BE2C (cell line): ENCODE measurements around the gene SERBP1.
"Not testable (repeated sequence)": the region's sequence is repeated elsewhere in the genome, so short reads cannot be mapped to it uniquely, and the experiment has no call there.

Experiments
- DNase-seq: peaks from one replicate; pipeline ENCODE4 v3.0.0-alpha.2; 2020
- H3K27me3 ChIP-seq: fragments of 250-450 bp; sonication (Bioruptor Pico); 2 replicates; pipeline ENCODE4 v1.5.1; 2020; ENCODE audit warnings: mild to moderate bottlenecking
- H3K36me3 ChIP-seq: fragments of 250-450 bp; sonication (Bioruptor Pico); 2 replicates; pipeline ENCODE4 v1.5.1; 2020; ENCODE audit warnings: mild to moderate bottlenecking
- H3K4me1 ChIP-seq: fragments of 250-450 bp; sonication (Bioruptor Pico); 2 replicates; pipeline ENCODE4 v1.5.1; 2020
- H3K4me3 ChIP-seq: 2 replicates; pipeline ENCODE4 v1.5.1; 2011; ENCODE audit warnings: low read depth, low read length
- H3K9me3 ChIP-seq: fragments of 250-450 bp; sonication (Bioruptor Pico); 2 replicates; pipeline ENCODE4 v1.5.1; 2020
- TF ChIP-seq, protein P1 (sequence below): IDR thresholded peaks from 2 replicates; pipeline ENCODE4 v1.5.1; 2012; ENCODE audit warnings: mild to moderate bottlenecking, low read depth, low read length

The SERBP1 gene

DNA sequence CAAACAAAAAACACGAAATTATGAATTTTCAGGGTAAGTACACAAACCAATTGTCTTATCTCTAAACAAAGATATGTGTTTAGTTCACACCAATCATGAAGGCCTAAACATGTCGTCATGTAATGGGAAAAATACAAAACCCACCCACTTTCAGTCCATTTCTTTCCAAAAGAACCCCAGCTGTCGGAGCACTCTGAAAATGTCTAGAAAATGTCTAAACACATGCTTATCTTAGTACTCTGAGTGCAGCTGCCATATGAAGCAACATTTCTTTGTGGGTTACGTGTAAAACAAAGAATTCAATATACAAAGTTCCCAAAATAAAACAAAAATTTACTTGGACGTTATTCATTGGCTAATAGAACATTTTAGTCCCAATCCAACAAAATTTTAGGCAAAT is 22.7 kb downstream of the SERBP1 start:
- no peaks in the 10 kb centered on the region for H3K27me3 ChIP-seq
- no peak overlapping the region for H3K4me3 ChIP-seq
- DNase-seq, result no peak
- TF ChIP-seq, protein P1, sequence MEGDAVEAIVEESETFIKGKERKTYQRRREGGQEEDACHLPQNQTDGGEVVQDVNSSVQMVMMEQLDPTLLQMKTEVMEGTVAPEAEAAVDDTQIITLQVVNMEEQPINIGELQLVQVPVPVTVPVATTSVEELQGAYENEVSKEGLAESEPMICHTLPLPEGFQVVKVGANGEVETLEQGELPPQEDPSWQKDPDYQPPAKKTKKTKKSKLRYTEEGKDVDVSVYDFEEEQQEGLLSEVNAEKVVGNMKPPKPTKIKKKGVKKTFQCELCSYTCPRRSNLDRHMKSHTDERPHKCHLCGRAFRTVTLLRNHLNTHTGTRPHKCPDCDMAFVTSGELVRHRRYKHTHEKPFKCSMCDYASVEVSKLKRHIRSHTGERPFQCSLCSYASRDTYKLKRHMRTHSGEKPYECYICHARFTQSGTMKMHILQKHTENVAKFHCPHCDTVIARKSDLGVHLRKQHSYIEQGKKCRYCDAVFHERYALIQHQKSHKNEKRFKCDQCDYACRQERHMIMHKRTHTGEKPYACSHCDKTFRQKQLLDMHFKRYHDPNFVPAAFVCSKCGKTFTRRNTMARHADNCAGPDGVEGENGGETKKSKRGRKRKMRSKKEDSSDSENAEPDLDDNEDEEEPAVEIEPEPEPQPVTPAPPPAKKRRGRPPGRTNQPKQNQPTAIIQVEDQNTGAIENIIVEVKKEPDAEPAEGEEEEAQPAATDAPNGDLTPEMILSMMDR, result no peak
- no peaks in the 10 kb centered on the region for H3K4me1 ChIP-seq
- H3K9me3 ChIP-seq, result no peaks in the 10 kb centered on the region
- H3K36me3 ChIP-seq, result peaks cover 17% of the 10 kb centered on the region

DNA sequence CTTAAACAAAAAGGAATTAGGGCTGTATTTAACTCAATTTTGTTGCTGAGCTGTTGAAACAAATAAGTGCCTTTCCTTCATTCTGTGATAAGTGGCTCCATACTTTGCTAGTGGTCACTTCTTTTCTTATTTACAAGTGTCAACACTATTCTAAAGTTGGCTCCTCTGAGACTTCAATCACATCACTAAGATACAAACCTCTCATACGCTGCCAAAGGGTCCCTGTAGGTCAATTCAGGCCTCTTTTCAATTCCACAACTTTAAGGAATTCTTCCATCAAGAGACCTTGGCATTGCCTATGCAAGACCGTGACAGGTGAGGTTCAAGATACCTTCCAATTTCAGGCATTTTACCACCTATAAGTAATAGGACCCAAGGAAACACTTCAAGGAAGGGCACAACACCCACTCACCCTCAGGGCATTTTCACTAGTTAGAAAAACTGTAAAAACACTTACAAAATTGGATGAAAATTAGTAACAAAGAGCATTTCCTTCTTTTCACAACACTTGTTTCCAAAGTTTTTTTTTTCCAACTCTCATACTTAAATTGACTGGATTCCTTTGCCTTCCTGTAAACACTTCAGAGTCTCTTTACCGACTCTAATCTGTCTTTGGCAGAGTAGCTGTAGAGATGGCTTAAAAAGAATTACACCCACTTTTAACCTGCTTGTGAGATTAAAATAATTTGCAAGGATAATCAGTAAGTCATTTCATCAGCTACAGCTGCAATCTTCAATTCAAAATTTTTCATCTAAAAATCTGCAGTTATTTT is 24.5 kb downstream of the SERBP1 start:
- no peak overlapping the region for H3K4me3 ChIP-seq
- TF ChIP-seq, protein P1, result no peak
- H3K4me1 ChIP-seq, result no peaks in the 10 kb centered on the region
- DNase-seq, result no peak
- peaks cover 7% of the 10 kb centered on the region for H3K36me3 ChIP-seq
- no peaks in the 10 kb centered on the region for H3K27me3 ChIP-seq
- H3K9me3 ChIP-seq, result no peaks in the 10 kb centered on the region

DNA sequence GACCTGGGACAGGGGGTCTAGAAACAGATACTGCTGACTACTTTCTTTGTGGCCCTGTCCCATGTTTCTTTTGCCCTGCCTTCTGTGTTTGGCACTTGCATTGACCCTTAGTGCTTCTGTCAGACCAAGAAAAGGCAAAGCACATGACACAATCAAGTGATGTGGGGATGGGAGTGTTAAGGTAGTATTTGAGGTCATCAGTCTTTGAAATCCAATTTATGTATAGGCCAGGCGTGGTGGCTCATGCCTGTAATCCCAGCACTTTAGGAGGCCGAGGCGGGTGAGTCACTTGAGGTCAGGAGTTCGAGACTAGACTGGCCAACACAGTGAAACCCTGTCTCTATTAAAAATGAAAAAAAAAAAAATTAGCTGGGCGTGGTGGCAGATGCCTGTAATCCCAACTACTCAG is 26.0 kb downstream of the SERBP1 start:
- no peaks in the 10 kb centered on the region for H3K36me3 ChIP-seq
- TF ChIP-seq, protein P1, result no peak
- no peak for DNase-seq

DNA sequence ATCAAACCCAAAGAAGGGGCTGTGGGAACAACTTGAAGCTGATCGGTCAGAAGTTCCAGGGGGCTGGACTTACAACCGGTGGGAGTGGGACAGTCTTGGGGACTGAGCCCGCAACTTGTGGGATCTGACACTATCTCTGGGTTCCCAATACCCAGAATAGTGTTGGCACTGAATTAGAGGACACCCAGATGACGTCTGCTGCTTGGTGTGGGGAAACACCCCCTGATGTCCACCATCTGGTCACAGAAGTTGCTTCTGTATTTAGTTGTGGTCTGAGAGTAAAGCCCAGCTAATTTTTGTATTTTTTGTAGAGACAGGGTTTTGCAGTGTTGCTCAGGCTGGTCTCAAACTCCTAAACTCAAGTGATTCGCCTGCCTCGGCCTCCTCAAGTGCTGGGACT is 28.8 kb downstream of the SERBP1 start:
- H3K4me3 ChIP-seq, result no peak overlapping the region
- H3K27me3 ChIP-seq, result no peaks in the 10 kb centered on the region
- H3K36me3 ChIP-seq, result no peaks in the 10 kb centered on the region
- H3K9me3 ChIP-seq, result no peaks in the 10 kb centered on the region
- DNase-seq, result no peak
- H3K4me1 ChIP-seq, result no peaks in the 10 kb centered on the region
- TF ChIP-seq, protein P1, result no peak

More for the DNA sequence above, 26.0 kb downstream of the SERBP1 start:
- Histone ChIP-seq H3K9me3 (no peaks in the 10 kb centered on the region), H3K4me3 (no peak overlapping the region), H3K4me1 (no peaks in the 10 kb centered on the region), H3K27me3 (no peaks in the 10 kb centered on the region)

DNA sequence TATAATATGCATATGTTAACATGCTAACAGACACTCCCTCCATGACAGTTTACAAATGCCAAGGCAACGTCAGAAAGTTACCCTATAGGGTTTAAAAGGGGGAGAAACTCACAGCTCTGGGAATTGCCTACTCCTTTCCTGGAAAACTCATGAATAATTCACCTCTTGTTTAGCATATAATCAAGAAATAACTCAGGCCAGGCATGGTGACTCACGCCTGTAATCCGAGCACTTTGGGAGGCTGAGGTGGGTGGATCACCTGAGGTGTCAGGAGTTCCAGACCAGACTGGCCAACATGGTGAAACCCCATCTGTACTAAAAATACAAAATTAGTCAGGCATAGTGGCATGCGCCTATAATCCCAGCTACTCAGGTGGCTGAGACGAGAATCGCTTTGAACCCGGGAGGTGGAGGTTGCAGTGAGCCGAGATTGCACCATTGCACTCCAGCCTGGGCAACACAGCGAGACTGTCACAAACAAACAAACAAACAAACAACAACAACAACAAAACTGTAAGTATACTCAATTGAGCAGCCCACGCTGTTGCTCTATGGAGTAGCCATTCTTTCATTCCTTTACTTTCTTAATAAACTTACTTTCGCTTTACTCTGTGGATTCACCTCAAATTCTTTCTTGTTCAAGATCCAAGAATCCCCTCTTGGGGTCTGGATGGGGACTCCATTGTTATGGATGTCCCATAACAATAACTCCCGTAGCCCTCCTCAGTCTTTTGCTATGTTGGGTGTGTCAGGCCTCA is 30.0 kb downstream of the SERBP1 start:
- not testable (repeated sequence) for DNase-seq, H3K4me3 ChIP-seq, H3K36me3 ChIP-seq, H3K27me3 ChIP-seq, H3K9me3 ChIP-seq, H3K4me1 ChIP-seq

DNA sequence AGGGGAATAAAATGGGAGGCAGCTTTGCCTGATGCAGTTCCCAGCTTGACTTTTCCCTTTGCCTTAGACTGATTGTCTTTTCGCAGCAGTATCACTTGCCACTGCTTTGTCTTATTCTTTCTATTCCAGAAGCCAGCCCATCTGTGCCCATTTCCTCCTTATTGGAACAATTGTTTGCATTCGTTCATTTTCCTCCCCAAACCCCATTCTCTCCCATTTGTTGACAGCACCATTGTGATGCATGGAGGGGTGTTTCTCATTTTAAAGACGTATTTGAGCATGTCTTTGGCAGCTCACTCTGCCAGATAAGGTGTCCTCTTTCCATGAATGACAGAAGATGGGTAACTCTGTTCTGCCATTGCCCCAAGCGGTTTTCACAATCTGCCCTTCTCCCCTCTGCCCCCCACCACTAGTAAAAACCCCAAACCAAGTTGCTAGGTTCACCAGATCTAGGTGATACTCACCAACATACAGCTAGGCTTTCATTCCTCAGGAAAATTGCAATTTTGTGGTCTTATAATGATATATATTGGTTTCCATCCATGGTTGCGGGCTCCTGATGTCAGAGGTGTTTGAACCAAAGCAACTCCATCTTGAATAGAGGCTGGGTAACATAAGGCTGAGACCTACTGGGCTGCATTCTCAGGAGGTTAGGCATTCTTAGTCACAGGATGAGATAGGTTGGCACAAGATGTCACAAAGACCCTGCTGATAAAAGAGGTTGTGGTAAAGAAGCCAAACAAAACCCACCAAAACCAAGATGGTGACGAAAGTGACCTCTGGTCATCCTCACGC is 30.8 kb downstream of the SERBP1 start:
- Histone ChIP-seq H3K9me3 (no peaks in the 10 kb centered on the region), H3K4me3 (no peak overlapping the region), H3K36me3 (no peaks in the 10 kb centered on the region), H3K4me1 (no peaks in the 10 kb centered on the region), H3K27me3 (no peaks in the 10 kb centered on the region)
- TF ChIP-seq, protein P1, result no peak
- DNase-seq, result no peak
